Stomach smooth muscle (tissue), 2 donors: ENCODE data around the gene CTXND2.
"Not testable (repeated sequence)": the region's sequence is repeated elsewhere in the genome, so short reads cannot be mapped to it uniquely, and the experiment has no call there.

Source experiments
- H3K27ac ChIP-seq: one replicate; pipeline ENCODE4 v1.7.0; 2013; ENCODE audit warnings: mild to moderate bottlenecking, low read length, inconsistent platforms
- H3K27me3 ChIP-seq, 2 donors: one replicate each; pipeline ENCODE4 v1.7.0; 2013; ENCODE audit warnings: low read length in 2 of 2; ENCODE audit not compliant: insufficient read depth in 2 of 2, control insufficient read depth in 1 of 2
- H3K36me3 ChIP-seq, 2 donors: one replicate each; pipeline ENCODE4 v1.7.0; 2013; ENCODE audit warnings: low read length in 2 of 2; ENCODE audit not compliant: control insufficient read depth in 2 of 2, insufficient read depth in 2 of 2
- H3K4me1 ChIP-seq: one replicate; pipeline ENCODE4 v1.7.0; 2013; ENCODE audit warnings: low read length; ENCODE audit not compliant: control insufficient read depth, insufficient read depth
- H3K4me3 ChIP-seq, 2 donors: one replicate each; pipeline ENCODE4 v1.7.0; 2013; ENCODE audit warnings: low read length in 2 of 2
- H3K9ac ChIP-seq, 2 donors: one replicate each; pipeline ENCODE4 v1.7.0; 2013; ENCODE audit warnings: low read length in 2 of 2, mild to moderate bottlenecking in 1 of 2
- H3K9me3 ChIP-seq, 2 donors: one replicate each; pipeline ENCODE4 v1.7.0; 2013; ENCODE audit warnings: low read length in 2 of 2; ENCODE audit not compliant: control insufficient read depth in 2 of 2
- donor health status: healthy.
- donor health status: Pancreatic carcinoma.

CTXND2 gene

DNA sequence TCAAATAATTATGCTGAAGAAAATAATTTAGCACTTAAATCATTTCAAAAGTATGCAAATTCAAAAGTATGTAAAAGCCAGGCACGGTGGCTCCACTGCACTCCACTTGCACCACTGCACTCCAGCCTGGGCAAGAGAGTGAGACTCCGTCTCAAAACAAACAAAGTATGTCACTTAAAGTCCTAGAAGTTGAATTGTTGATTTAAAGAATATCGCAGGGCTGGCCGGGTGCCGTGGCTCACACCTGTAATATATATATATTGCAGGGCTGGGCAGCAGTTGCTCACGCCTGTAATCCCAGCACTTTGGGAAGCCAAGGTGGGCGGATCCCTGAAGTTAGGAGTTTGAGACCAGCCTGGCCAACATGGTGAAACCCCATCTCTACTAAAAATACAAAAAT, 30.5 kb downstream of the CTXND2 start:
- Histone ChIP-seq H3K4me3 (no peak overlapping the region), H3K36me3 (no peaks in the 10 kb centered on the region), H3K27ac (no peak overlapping the region)

DNA sequence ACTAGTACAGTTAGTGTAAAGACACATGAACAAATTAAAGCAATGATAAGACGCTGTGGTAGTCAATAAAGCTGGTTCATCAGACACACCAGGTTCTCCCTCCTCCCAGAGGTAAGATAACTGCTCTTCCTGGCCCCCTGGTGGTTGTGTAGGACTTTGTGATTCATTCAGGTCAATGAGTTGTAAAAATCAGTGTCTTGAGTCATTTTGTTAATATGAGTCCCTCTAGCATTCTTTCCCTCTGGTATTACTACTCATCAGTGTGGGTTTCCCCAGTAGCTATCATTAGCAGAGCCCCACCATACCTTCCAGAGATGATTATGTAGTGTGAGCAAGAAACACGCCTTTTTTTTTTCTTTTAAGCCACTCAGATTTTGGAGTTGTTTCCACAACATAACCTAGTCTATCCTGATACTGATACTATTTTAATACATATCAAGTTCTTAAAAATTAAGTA, 35.6 kb downstream of the CTXND2 start:
- H3K27ac ChIP-seq: no peak overlapping the region
- peaks cover 0 to under 1% of the 10 kb centered on the region in 2 donors for H3K36me3 ChIP-seq
- H3K4me3 ChIP-seq: no peak overlapping the region
- peaks cover 4% of the 10 kb centered on the region for H3K4me1 ChIP-seq
- no peaks in the 10 kb centered on the region for H3K9me3 ChIP-seq
- H3K9ac ChIP-seq: no peak overlapping the region
- no peaks in the 10 kb centered on the region for H3K27me3 ChIP-seq

More for the DNA sequence above, 30.5 kb downstream of the CTXND2 start:
- H3K4me1 ChIP-seq: no peaks in the 10 kb centered on the region
- no peak overlapping the region for H3K9ac ChIP-seq
- no peaks in the 10 kb centered on the region for H3K9me3 ChIP-seq
- no peaks in the 10 kb centered on the region for H3K27me3 ChIP-seq

DNA sequence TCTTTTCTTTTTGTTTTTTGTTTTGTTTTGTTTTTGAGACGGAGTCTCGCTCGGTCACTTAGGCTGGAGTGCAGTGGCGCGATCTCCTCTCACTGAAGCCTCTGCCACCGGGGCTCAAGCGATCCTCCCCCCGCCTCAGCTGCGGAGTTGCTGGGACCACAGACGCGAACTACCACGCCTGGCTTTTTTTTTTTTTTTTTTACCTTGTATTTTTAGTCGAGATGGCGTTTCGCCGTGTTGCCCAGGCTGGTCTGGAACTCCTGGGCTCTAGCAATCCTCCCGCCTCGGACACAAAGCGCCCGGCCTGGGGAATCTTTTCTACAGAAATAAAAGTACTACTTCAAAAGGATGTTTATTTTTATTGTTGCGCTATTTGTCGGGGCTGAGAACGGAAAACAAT, 38.1 kb downstream of the CTXND2 start:
- no peaks in the 10 kb centered on the region for H3K9me3 ChIP-seq
- peaks cover 8 to 9% of the 10 kb centered on the region in 2 donors for H3K36me3 ChIP-seq
- no peak overlapping the region for H3K9ac ChIP-seq
- peak overlapping the region in 1 of 2 donors; percentile 97 for H3K4me3 ChIP-seq
- no peak overlapping the region for H3K27ac ChIP-seq
- peaks cover 7% of the 10 kb centered on the region for H3K4me1 ChIP-seq
- H3K27me3 ChIP-seq: no peaks in the 10 kb centered on the region

DNA sequence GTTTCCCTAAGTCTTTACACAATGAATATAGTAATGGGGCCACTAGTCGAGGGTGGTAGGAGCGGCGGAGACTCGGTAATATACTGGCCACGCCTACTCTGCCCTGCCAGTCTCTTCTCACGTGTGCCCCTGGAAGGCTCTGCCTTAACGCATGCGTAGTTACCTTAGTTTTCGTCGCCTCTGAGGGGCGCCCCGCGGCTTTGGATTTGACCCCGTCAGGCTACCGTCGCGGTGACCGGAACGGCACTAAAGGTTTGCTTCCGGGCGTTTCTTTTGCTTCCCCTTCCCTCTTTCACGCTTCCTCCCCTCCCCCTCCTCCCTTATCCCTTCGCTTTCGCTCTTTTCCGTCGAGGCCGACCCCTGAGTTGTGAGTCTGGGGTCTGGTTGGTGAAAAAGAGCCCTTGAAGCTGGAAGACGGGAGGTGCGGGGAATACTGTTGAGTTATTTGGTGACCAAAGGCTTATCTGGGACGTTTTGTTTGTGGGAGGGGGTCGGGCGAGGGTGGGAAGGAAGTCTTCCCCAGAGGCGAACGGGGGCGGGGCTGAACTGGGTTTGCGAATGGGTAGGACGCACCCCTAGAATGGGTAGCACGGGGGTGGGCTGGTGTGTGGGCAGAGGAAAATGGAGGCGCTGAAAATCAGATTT, 39.3 kb downstream of the CTXND2 start, which contains the start of gene SETDB1:
Gene SETDB1, plus strand, starts transcription at position 267 of the 645 bp plus-strand sequence. CDS start 1,352 bp downstream, outside the sequence.
- Histone ChIP-seq H3K9me3 (no peaks in the 10 kb centered on the region), H3K4me1 (peaks cover 7% of the 10 kb centered on the region), H3K4me3 (peak within 1 kb of the TSS; percentile 90 to 97), H3K36me3 (peaks cover 15 to 18% of the 10 kb centered on the region in 2 donors), H3K9ac (peak within 1 kb of the TSS; percentile 90 to 95), H3K27me3 (no peaks in the 10 kb centered on the region), H3K27ac (peak within 1 kb of the TSS; percentile 81)

DNA sequence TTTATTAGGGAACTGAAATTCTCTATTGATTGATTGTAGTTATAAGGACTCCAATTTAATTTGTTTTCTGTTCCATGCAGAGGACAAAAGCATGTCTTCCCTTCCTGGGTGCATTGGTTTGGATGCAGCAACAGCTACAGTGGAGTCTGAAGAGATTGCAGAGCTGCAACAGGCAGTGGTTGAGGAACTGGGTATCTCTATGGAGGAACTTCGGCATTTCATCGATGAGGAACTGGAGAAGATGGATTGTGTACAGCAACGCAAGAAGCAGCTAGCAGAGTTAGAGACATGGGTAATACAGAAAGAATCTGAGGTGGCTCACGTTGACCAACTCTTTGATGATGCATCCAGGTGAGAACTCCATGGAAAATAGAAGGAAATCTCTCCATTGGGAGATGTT, 40.7 kb downstream of the CTXND2 start:
- Histone ChIP-seq H3K4me3 (no peak overlapping the region), H3K9me3 (no peaks in the 10 kb centered on the region), H3K27me3 (no peaks in the 10 kb centered on the region), H3K4me1 (peaks cover 7% of the 10 kb centered on the region), H3K27ac (no peak overlapping the region), H3K36me3 (peaks cover 18 to 23% of the 10 kb centered on the region in 2 donors), H3K9ac (no peak overlapping the region)

DNA sequence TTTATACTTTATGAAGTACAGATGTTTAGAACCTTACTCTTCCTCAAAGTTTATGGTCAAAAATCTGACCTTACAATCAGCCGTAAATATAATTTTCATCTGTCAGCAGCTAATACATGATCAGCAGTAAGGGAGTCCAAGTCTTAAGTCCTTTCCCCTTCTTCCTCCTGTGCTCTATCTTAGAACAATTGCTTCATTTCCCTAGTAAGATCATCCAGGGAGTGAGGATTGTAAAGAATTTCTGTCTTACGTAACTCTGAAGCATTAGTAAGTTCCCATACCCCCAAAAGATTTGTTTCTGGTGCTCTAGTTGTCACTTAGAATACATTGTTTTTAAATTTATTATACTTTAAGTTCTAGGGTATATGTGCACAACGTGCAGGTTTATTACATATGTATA, 41.4 kb downstream of the CTXND2 start:
- Histone ChIP-seq H3K4me1 (peaks cover 7% of the 10 kb centered on the region), H3K9me3 (no peaks in the 10 kb centered on the region), H3K36me3 (peaks cover 18 to 26% of the 10 kb centered on the region in 2 donors), H3K27ac (no peak overlapping the region), H3K9ac (no peak overlapping the region), H3K27me3 (no peaks in the 10 kb centered on the region), H3K4me3 (no peak overlapping the region)

DNA sequence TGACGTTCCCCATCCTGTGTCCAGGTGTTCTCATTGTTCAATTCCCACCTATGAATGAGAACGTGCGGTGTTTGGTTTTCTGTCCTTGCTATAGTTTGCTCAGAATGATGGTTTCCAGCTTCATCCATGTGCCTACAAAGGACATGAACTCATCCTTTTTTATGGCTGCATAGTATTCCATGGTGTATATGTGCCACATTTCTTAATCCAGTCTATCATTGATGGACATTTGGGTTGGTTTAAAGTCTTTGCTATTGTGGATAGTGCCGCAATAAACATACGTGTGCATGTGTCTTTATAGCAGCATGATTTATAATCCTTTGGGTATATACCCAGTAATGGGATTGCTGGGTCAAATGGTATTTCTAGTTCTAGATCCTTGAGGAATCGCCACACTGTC, 41.8 kb downstream of the CTXND2 start:
- H3K27me3 ChIP-seq, H3K4me1 ChIP-seq, H3K9me3 ChIP-seq, H3K9ac ChIP-seq, H3K27ac ChIP-seq, H3K4me3 ChIP-seq: not testable (repeated sequence)
- H3K36me3 ChIP-seq: peaks cover 18 to 26% of the 10 kb centered on the region in 2 donors

DNA sequence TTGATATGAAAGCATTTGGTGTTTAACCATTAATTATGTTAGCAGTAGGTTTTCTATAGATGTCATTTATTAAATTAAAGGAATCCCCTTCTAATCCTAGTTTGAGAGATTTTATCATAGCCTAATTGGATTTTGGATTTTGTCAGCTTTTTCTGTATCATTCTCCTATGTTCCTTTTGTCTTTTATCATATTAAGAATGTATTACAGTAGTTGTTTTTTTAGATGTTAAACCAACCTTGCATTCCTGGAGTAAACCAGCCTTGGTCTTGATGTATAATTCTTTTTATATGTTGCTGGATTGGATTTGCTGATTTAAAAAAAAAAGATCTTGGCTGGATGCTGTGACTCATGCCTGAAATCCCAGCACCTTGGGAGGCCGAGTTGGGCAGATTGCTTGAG, 44.8 kb downstream of the CTXND2 start:
- H3K27ac ChIP-seq: no peak overlapping the region
- peaks cover 25 to 26% of the 10 kb centered on the region in 2 donors for H3K36me3 ChIP-seq
- peaks cover 7% of the 10 kb centered on the region for H3K4me1 ChIP-seq
- no peak overlapping the region for H3K9ac ChIP-seq
- H3K27me3 ChIP-seq: no peaks in the 10 kb centered on the region
- H3K4me3 ChIP-seq: no peak overlapping the region
- H3K9me3 ChIP-seq: no peaks in the 10 kb centered on the region

DNA sequence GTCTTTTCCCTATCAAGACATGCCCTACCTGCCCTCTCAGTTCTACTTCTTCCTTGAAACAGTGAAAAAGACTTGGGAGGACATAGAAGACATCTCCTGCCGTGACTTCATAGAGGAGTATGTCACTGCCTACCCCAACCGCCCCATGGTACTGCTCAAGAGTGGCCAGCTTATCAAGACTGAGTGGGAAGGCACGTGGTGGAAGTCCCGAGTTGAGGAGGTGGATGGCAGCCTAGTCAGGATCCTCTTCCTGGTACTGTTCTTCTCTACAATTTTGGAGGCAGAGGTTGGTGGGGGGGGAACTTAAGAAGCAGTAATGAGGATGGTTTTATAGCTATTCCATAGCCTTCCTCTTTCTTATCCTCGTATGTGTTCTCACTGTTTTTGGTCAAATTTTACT, 57.9 kb downstream of the CTXND2 start:
- Histone ChIP-seq H3K4me3 (no peak overlapping the region), H3K9ac (no peak overlapping the region), H3K27me3 (no peaks in the 10 kb centered on the region), H3K27ac (no peak overlapping the region), H3K36me3 (peaks cover 58 to 61% of the 10 kb centered on the region in 2 donors), H3K4me1 (no peaks in the 10 kb centered on the region), H3K9me3 (no peaks in the 10 kb centered on the region)

DNA sequence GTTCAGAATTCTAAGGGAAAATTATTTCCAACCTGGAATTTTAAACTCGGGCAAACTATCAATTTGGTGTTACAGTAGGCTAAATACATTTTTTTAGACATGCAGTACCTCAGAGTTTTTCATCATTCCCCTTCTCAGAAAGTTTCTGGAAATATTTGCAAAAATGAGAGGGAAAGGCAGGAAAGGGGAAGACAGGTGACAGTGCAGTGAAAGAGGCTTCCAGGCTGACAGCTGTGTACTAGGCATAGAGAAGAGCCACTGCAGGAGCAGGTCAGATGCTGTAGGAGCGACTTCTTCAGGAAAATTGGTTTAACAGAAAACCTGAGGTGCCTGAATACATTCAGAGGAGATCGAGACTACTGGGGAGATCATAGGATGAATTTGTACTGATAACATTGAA, 67.8 kb downstream of the CTXND2 start:
- H3K9me3 ChIP-seq: no peaks in the 10 kb centered on the region
- H3K9ac ChIP-seq: no peak overlapping the region
- no peak overlapping the region for H3K27ac ChIP-seq
- no peaks in the 10 kb centered on the region for H3K4me1 ChIP-seq
- H3K36me3 ChIP-seq: peaks cover 33 to 53% of the 10 kb centered on the region in 2 donors
- H3K4me3 ChIP-seq: no peak overlapping the region
- no peaks in the 10 kb centered on the region for H3K27me3 ChIP-seq

DNA sequence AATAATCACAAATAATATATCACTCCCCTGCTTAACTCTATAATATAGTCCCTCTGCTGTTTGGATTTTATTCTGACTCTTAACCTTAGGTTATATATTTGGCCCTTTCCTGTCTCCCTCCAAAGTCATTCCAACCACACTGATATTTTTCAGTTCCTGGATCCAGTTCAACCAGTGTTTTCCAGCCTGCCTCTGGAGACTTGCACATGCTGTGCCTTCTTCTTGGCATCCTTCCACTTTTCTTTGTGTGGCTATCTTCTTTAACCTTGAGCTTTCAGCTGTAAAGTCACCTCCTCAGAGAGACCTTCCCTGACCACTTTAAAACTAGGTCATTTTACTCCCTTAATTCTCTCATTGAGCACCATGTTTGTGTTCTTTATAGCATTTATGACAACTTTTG, 68.3 kb downstream of the CTXND2 start:
- Histone ChIP-seq H3K4me3 (no peak overlapping the region), H3K9ac (no peak overlapping the region), H3K27ac (no peak overlapping the region), H3K9me3 (no peaks in the 10 kb centered on the region), H3K36me3 (peaks cover 33 to 54% of the 10 kb centered on the region in 2 donors), H3K27me3 (no peaks in the 10 kb centered on the region), H3K4me1 (no peaks in the 10 kb centered on the region)
